Loucy (cell line): ENCODE measurements around the gene PATL1.
"Not testable (repeated sequence)": the region's sequence is repeated elsewhere in the genome, so short reads cannot be mapped to it uniquely, and the experiment has no call there.

ENCODE experiments used
- CTCF ChIP-seq: fragments of 200-600 bp; sonication (generic); conservative IDR thresholded peaks from 2 replicates; pipeline ENCODE4 v1.5.1; 2014; ENCODE audit warnings: mild to moderate bottlenecking, antibody characterized with exemption, low read length
- EZH2phosphoT487 ChIP-seq: fragments of 200-600 bp; IDR thresholded peaks from 2 replicates; pipeline ENCODE4 v1.6.1; 2018; ENCODE audit warnings: antibody characterized with exemption, mild to moderate bottlenecking, moderate library complexity, borderline replicate concordance

GRCh38 chr11:59626969-59627368 lies 41.9 kb downstream of the PATL1 start:
- TF ChIP-seq CTCF, EZH2phosphoT487: not testable (repeated sequence)
